Motor neuron (in vitro differentiated cells): ENCODE data around the gene PLXNA4. TPM values are rescaled to one million over a fixed set of nuclear protein-coding genes. Genes with fewer than 3 reads are reported as not detected.

Experiments used
- ATAC-seq, 8 experiments: fragments of 200-7000 bp; cut with Tn5 transposase; replicated peaks in 6 of 8; 2 replicates each; pipeline ENCODE4 v1.8.0; 2021; ENCODE audit warnings: mild to moderate bottlenecking in 8 of 8, moderate library complexity in 8 of 8
- H3K27ac ChIP-seq, 2 donors: fragments of 250-450 bp; sonication (Bioruptor Pico); 2 replicates each; pipeline ENCODE4 v1.9.0; 2021; ENCODE audit warnings: antibody characterized with exemption in 2 of 2, mild to moderate bottlenecking in 2 of 2, moderate library complexity in 1 of 2
- H3K4me1 ChIP-seq, 2 donors: fragments of 250-450 bp; sonication (Bioruptor Pico); replicated peaks in 1 of 2; 2 replicates each; pipeline ENCODE4 v1.6.1; 2021; ENCODE audit warnings: antibody characterized with exemption in 2 of 2, mild to moderate bottlenecking in 2 of 2, moderate library complexity in 1 of 2
- H3K4me3 ChIP-seq, 5 donors: fragments of 250-450 bp; sonication (Bioruptor Pico); 2 replicates each; pipeline ENCODE4 v1.9.0; 2021; ENCODE audit warnings: antibody characterized with exemption in 5 of 5, mild to moderate bottlenecking in 5 of 5, moderate library complexity in 4 of 5
- WGBS, 10 experiments: fragments of 450-650 bp; shearing (Covaris generic); methylation state at CpG; one replicate each; pipeline ENCODE4 v1.0.0; 2022; 5-methylcytosine and 5-hydroxymethylcytosine counted together
- in situ Hi-C, 9 experiments: fragments of 400-800 bp; cut with MboI; loops; one replicate each; pipeline ENCODE4 v1.15.0; 2021; ENCODE audit warnings: low sequenced_read_pairs in 9 of 9, low pct_unique_long_range_greater_than_20kb in 2 of 9; ENCODE audit not compliant: unreplicated experiment in 9 of 9
- total RNA-seq, 8 experiments: library from RNA; unstranded; fragments of 300-600 nt; gene quantifications; 2 replicates each; pipeline versions ENCODE4 v1.2.3 to v1.2.4, GENCODE V29; 2022

The PLXNA4 gene
- total RNA-seq, 8 experiments from 2014 or later: 0.38 to 8.5 (median 2.6) TPM

DNA sequence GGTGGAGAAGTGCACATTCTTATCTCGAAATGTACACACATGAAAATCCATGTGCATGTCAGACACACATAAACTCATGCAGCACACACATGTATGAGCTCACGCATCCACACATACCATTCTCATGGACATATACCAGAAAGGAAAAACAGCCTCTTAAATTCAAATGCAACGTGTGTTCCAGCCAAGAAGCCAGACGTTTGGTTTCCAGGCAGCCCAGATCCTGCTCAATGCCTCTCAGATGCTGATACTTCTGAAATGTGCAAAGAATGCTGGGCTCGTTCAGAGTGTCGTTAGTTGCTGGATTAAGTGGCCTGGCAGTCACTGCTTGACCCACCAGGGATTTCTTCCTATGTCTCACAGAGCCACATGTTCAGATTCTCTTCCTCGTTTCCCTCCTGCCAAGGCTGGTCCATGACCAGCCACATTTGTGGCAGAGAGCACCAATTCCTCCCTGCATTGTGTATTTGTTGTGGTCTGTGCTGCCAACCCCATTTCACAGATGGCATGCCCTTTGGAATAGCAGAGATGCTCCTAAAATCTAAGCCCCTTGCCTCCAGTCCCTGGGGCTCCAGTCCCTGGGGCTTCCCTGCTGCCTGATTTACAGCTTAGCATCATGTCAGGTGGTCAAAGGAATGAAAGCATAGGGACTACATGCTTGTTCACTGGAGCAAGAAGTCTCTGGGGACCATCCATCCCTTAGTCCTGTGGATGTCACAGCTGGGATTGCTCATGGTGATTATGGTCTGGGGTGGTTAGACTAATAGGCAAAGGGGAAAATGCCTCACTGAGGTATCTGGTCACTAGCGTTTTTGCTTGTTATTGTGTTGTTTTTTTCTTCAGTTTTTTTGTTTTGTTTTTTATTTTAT, 426.6 kb downstream of the PLXNA4 start:
- peak in 5 of 8 experiments; percentile 44 to 91 (median 84) for ATAC-seq
- in situ Hi-C loops: no loop called here
- H3K4me1 ChIP-seq: peaks cover 0 to 13% of the 10 kb centered on the region in 2 donors

DNA sequence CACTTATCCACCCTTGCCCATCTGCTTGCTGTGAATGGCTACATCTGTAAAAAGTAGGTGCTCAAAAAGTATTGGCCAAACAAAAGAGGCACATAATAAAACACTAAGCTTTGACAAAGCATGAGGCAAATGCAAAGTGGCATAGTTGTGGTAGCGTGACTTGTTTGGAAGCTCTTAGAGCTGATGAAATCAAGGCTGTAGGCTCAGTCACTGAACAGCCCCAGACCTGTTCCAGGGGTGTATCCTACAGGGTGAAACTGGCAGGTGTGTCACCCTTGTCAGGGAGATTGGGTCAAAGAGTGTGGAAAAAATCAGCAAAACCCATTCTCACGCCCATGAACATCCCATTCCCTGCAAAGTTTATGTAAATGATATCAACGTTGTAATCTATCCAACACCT, 427.4 kb downstream of the PLXNA4 start:
- in situ Hi-C loops: no loop called here
- WGBS, 10 experiments: 80 to 100% (median 100%) methylated on average over 1 to 2 of the region's 3 CpGs; no CpG with 5 or more reads in 4 of the 10 experiments
- H3K27ac ChIP-seq: no peak overlapping the region
- peaks cover 0 to 13% of the 10 kb centered on the region in 2 donors for H3K4me1 ChIP-seq
- no peak for ATAC-seq
- H3K4me3 ChIP-seq: no peak overlapping the region

More for the DNA sequence above, 426.6 kb downstream of the PLXNA4 start:
- H3K4me3 ChIP-seq: no peak overlapping the region
- H3K27ac ChIP-seq: peak overlapping the region in 1 of 2 donors; percentile 64
- 0 to 69% (median 43%) methylated on average over 1 to 7 of the region's 8 CpGs; no CpG with 5 or more reads in 3 of the 10 experiments for WGBS, 10 experiments

DNA sequence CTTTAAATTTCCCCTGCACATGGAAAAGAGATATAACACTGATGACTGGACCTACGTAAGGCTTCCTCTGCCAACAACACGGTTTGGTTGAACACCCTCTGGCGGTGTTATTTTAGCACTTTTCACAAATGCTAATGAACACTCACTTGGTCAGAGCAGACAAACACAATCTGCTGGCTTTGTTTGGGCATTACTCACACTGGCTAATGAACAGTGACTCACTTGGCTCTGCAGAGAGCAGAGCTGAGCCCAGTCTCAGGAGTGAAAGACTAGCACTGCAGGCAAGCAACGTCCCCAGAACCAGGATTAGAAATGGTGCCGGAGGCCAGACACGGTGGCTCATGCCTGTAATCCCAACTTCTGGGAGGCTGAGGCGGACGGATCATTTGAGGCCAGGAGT, 430.8 kb downstream of the PLXNA4 start:
- WGBS, 10 experiments: 0 to 71% (median 21%) methylated on average over 1 to 5 of the region's 8 CpGs; no CpG with 5 or more reads in 3 of the 10 experiments
- in situ Hi-C loops: no loop called here
- Histone ChIP-seq H3K4me1 (peaks cover 0 to 12% of the 10 kb centered on the region in 2 donors), H3K4me3 (no peak overlapping the region), H3K27ac (no peak overlapping the region)
- ATAC-seq: peak; percentile 86 to 100 (median 96)

DNA sequence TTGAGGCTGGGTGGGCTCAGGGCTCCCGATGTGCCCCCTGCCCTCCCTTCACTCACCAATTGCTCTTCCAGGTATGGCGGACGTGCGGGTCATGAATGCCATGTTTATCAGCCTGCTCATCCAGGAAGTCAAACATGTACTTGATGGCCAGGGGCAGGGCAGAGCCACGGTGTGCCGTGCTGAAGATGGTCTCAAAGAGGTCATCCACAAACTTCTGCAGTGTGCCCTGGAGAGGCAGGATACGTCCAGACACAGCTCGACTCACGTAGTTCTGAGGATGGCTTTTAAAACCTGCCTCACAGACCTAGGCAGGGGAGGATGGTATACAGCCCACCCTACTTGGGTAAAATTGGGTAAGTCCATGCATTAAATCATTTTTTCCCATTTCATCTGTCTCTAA, 431.2 kb downstream of the PLXNA4 start:
- H3K27ac ChIP-seq: no peak overlapping the region
- ATAC-seq: peak in 2 of 8 experiments; percentile 2 to 12
- H3K4me3 ChIP-seq: no peak overlapping the region
- in situ Hi-C loops: no loop called here
- peaks cover 0 to 11% of the 10 kb centered on the region in 2 donors for H3K4me1 ChIP-seq
- 15 to 100% (median 80%) methylated on average over 1 to 9 of the region's 9 CpGs; no CpG with 5 or more reads in 1 of the 10 experiments for WGBS, 10 experiments

DNA sequence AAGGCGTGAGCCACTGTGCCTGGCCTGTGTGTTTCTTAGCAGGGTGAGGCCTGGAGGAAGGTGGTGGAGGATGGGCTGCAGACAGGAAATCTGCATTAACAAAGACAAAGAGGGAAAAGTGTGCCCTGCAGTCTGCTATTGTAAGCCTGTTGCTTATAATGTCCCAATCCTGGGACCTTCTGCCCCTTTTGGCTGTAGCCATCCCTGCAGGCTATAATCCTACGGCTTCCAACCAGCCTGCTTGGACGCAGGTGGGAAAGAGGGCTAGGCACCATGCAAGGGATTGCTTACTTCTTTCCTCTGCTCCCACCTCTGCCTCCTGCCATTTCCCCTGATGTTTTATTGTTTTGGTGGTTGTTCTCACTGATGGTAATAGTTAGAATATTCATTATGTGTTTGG, 434.3 kb downstream of the PLXNA4 start:
- Histone ChIP-seq H3K4me1 (peaks cover 0 to 21% of the 10 kb centered on the region in 2 donors), H3K27ac (no peak overlapping the region), H3K4me3 (no peak overlapping the region)
- in situ Hi-C loops: no loop called here
- ATAC-seq: no peak
- 71 to 100% (median 95%) methylated on average over 2 to 3 of the region's 3 CpGs; no CpG with 5 or more reads in 6 of the 10 experiments for WGBS, 10 experiments

DNA sequence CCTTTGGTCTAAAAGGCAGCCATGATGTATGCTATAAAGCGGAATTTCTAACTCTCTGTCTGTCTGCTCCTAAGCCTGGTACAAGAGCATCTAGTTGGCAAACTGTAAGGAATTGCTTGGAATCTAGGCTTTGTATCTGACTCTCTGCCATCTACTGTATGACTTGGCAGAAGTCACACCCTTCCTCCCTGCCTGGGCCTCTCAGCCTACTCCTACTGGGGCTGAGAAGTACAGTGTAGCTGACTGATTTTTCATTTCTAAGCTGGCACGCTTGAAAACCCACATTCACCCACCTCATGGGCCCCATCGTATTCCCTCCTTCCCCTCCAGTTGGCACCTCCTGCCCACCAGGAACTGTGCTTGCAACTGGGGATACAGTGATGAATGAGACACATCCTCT, 435.2 kb downstream of the PLXNA4 start:
- WGBS, 10 experiments: 0 to 100% (median 85%) methylated on average over 1 to 2 of the region's 3 CpGs; no CpG with 5 or more reads in 4 of the 10 experiments
- no peak overlapping the region for H3K27ac ChIP-seq
- ATAC-seq: peak in 2 of 8 experiments; percentile 4
- H3K4me1 ChIP-seq: peaks cover 0 to 24% of the 10 kb centered on the region in 2 donors
- no peak overlapping the region for H3K4me3 ChIP-seq
- in situ Hi-C loops: no loop called here

DNA sequence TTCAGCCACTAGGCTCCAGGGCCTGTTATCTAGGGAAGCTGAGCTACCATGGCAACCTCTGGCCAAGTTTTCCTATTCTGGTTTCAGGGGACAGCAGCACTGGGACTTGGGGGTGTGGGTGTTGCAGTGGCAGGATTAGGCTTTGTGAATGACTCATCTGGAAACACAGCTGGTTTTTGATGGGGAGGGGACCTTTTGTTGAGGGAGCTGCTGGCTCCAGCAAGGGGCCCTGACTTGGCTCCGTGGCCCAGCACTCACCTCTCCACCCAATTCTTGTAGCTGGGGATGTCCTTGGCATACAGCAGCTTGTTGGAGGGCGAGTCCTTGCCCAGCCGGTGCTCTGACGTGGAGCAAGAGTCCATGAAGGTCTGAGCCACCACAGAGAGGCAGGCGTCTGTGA, 435.9 kb downstream of the PLXNA4 start:
- Histone ChIP-seq H3K4me1 (peaks cover 0 to 32% of the 10 kb centered on the region in 2 donors), H3K27ac (no peak overlapping the region), H3K4me3 (no peak overlapping the region)
- peak in 4 of 8 experiments; percentile 5 to 42 (median 20) for ATAC-seq
- 40 to 80% (median 55%) methylated on average over 1 to 4 of the region's 5 CpGs; no CpG with 5 or more reads in 6 of the 10 experiments for WGBS, 10 experiments
- in situ Hi-C loops: no loop called here

DNA sequence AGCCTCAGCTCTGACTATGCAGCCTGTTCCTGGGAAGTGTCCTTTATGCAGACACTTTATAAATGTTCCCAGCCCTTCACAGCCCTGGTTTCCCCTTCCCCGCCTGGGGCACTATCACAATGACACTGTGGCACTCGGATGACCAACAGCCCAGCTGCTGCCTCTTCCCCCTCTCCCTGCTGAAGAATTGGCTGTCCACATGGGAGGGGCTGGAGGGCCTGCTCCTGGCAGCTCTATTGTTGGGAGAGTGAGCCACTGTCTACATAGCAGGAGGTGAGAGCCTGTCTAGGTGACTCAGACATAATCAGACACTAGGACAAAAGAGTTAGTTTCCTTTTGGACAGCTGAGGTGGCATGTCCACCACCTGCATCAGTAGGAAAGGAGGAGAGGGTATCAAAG, 437.5 kb downstream of the PLXNA4 start:
- Histone ChIP-seq H3K4me1 (peaks cover 0 to 33% of the 10 kb centered on the region in 2 donors), H3K4me3 (no peak overlapping the region), H3K27ac (no peak overlapping the region)
- in situ Hi-C loops: no loop called here
- peak in 7 of 8 experiments; percentile 37 to 88 (median 82) for ATAC-seq
- 40% methylated on average over 1 of the region's 2 CpGs; no CpG with 5 or more reads in 9 of the 10 experiments for WGBS, 10 experiments

DNA sequence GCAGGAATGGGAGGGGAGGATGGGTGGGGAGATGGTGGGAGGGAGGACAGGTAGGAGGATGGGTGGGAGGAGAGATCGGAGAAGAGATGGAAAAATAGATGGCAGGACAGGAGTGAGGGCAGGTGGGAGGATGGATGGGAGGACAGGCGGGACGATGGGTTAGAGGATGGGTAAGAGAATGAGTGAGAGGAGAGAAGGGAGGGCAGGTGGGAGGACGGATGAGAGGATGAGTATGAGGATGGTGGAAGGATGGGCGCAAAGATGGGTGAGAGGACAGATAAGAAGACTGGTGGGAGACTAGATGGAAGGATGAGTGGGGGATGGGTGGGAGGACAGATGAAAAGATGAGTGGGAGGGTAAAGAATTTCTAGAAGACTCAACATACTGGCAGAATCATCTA, 438.6 kb downstream of the PLXNA4 start:
- no peak overlapping the region for H3K4me3 ChIP-seq
- no peak for ATAC-seq
- peaks cover 0 to 38% of the 10 kb centered on the region in 2 donors for H3K4me1 ChIP-seq
- in situ Hi-C loops: no loop called here
- H3K27ac ChIP-seq: no peak overlapping the region
- WGBS, 10 experiments: 40 to 100% (median 80%) methylated on average over 1 to 4 of the region's 5 CpGs; no CpG with 5 or more reads in 6 of the 10 experiments

DNA sequence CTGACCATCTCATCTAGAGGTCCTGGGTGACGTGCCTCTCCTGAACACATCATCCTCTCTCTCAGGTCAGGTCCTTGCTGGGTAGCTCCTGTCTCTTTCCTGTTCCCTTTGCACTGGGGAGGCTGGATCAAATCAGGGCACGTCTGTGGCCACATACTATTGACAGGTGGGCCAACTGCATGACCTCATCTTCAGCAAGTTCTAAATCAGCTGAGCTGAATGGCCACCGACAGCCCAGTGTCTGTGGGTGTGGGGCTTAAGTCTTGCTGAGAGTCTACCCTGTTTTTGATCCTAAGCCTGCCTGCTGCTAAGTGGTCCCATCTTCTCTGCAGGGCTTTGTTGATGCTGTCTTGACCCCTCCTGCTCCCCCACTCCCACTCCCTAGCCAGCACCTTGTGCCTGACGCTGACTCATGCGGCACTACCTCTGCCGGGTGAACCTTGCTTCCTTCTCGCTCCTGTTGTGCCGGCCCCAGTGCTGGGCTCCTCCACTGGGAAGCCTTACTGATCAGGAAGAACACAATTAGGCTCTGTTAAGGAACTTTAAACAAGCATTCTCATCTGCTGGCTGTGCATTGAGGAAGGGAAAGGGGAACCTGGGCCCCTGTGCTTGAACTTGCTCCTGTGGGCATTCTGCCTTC, 440.4 kb downstream of the PLXNA4 start:
- WGBS, 10 experiments: 78 to 81% (median 80%) methylated on average over 1 to 6 of the region's 8 CpGs; no CpG with 5 or more reads in 7 of the 10 experiments
- in situ Hi-C loops: no loop called here
- Histone ChIP-seq H3K4me1 (peaks cover 0 to 38% of the 10 kb centered on the region in 2 donors), H3K27ac (peak overlapping the region in 1 of 2 donors; percentile 39), H3K4me3 (no peak overlapping the region)
- peak in 5 of 8 experiments; percentile 38 to 54 (median 47) for ATAC-seq

DNA sequence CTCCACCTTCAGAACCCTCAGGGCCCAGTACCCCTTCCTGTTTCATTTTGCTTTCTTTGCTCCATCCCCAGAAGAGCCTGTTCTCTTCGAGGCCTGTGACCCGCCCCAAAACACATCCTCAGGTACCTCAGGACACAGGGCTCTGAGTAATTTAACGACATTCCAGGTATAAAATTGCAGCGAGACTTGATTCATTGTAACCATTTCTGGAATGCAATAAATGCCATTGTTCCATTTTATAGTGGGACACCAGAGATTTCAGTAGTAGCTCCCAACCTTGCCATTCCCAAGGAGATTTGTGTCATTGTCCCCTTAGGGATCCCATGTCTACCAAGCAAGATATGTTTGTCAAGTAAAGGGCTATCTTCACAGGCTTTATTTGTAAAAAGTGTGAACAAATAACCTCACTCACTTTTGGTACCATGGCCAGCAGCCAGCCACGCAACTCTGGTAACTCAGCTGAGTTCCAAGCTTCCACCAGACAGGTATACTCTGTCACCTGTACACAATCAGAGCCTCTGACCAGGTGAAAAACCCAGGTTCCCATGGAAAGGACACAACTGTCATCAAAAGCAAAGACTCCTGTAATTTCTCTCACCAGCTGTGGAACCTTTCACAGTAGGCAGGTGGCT, 441.3 kb downstream of the PLXNA4 start:
- peak overlapping the region in 1 of 2 donors; percentile 39 for H3K27ac ChIP-seq
- H3K4me3 ChIP-seq: no peak overlapping the region
- WGBS, 10 experiments: 74 to 89% (median 80%) methylated on average over 1 to 5 of the region's 5 CpGs; no CpG with 5 or more reads in 5 of the 10 experiments
- H3K4me1 ChIP-seq: peaks cover 0 to 32% of the 10 kb centered on the region in 2 donors
- in situ Hi-C loops: no loop called here
- no peak for ATAC-seq

DNA sequence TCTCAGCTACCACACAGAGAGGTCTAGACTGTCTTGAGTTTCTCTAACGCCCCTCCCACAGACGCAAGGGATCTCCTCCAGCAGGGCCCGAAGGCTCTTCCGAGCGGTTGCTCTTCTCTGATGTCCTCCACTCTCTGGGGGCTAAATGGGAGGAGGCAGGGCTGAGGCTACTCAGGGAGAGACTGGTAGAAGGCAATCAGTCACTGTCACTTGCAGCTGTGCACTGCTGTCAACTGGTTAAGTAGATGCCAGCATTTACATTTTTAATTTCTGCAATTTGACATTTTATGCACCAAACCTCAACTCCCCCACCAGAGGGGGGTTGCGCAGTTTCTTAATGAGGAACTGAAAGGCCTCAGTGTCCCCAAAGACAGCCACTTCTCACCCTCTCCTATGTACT, 442.8 kb downstream of the PLXNA4 start:
- 35 to 100% (median 91%) methylated on average over 1 to 6 of the region's 6 CpGs; no CpG with 5 or more reads in 4 of the 10 experiments for WGBS, 10 experiments
- Histone ChIP-seq H3K4me1 (peaks cover 0 to 20% of the 10 kb centered on the region in 2 donors), H3K4me3 (no peak overlapping the region), H3K27ac (no peak overlapping the region)
- no peak for ATAC-seq
- in situ Hi-C loops: no loop called here
